Anterior cingulate cortex (tissue), 58 donors: ENCODE measurements around the gene ZC3H18.

Experiments used
- DNase-seq, 58 donors: peaks; one replicate each; lab custom pipeline; 2025; lab: John Stamatoyannopoulos, UW

The ZC3H18 gene

GRCh38 chr16:88618956-88619667 is 48.9 kb downstream of the ZC3H18 start:
- DNase-seq = no peak

GRCh38 chr16:88619859-88620815 is 49.9 kb downstream of the ZC3H18 start:
- DNase-seq = no peak

- DNase-seq = no peak
Measured at GRCh38 chr16:88622125-88622524, 51.9 kb downstream of the ZC3H18 start.

GRCh38 chr16:88622866-88623265 is 52.7 kb downstream of the ZC3H18 start:
- DNase-seq = peak in 9 of 58 donors; percentile 8 to 76 (median 28)

GRCh38 chr16:88623858-88624257 is 53.7 kb downstream of the ZC3H18 start:
- no peak for DNase-seq

GRCh38 chr16:88624481-88624880 is 54.3 kb downstream of the ZC3H18 start:
- no peak for DNase-seq

GRCh38 chr16:88624977-88625576 is 54.9 kb downstream of the ZC3H18 start:
- no peak for DNase-seq

GRCh38 chr16:88626646-88627045 is 56.4 kb downstream of the ZC3H18 start:
- no peak for DNase-seq

GRCh38 chr16:88627531-88628411 is 57.6 kb downstream of the ZC3H18 start:
- DNase-seq = no peak

- no peak for DNase-seq
Measured at GRCh38 chr16:88628512-88628974, 58.3 kb downstream of the ZC3H18 start.

GRCh38 chr16:88629835-88630234 is 59.6 kb downstream of the ZC3H18 start:
- DNase-seq = no peak

- DNase-seq = no peak
Measured at GRCh38 chr16:88630433-88630832, 60.2 kb downstream of the ZC3H18 start.

GRCh38 chr16:88630941-88631340 is 60.7 kb downstream of the ZC3H18 start:
- no peak for DNase-seq

- DNase-seq = no peak
Measured at GRCh38 chr16:88631384-88631783, 61.2 kb downstream of the ZC3H18 start.

GRCh38 chr16:88631920-88632586 is 61.9 kb downstream of the ZC3H18 start:
- no peak for DNase-seq

- no peak for DNase-seq
Measured at GRCh38 chr16:88632587-88632930, 62.4 kb downstream of the ZC3H18 start.

GRCh38 chr16:88633684-88634140 is 63.5 kb downstream of the ZC3H18 start:
- DNase-seq = peak in 5 of 58 donors; percentile 2 to 19 (median 6)

- DNase-seq = no peak
Measured at GRCh38 chr16:88634141-88634993, 64.2 kb downstream of the ZC3H18 start.
